ENCODE results near the gene TCL1B. TPM values are rescaled to one million over a fixed set of nuclear protein-coding genes. Genes with fewer than 3 reads are reported as not detected.
"Not testable (repeated sequence)": the region's sequence is repeated elsewhere in the genome, so short reads cannot be mapped to it uniquely, and the experiment has no call there.

The TCL1B gene
- total RNA-seq, 1 donor from 2014 or later = not detected

DNA sequence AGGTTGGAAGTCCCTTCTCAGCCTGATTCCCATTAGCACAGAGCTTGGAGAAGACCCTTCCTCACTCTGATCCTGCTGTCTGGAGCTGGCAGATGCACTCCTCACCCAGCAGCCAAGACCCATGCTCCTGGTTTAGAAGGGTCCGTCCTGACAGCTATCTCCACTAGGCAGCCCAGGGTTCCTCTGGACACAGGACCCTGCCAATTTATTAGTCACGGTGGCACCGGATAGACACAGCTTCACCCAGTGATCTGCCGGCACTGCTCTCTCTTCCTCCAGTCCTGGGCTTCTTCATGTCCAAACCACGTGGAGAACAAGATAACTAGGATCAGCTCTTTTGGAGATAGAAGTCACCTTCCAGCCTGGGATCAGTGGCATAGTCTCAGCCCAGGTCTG, 26.2 kb upstream of the TCL1B start:
- Mint-ChIP-seq H3K27me3 (ENCODE audit: low read depth) (no peaks in the 10 kb centered on the region), H3K4me1 (ENCODE audit: low read depth) (peaks cover 2% of the 10 kb centered on the region), H3K9me3 (no peaks in the 10 kb centered on the region), H3K4me3 (ENCODE audit: low read depth) (no peak overlapping the region), H3K27ac (no peak overlapping the region), H3K36me3 (ENCODE audit: low read depth) (no peaks in the 10 kb centered on the region)
- intact Hi-C loops (cut with micrococcal nuclease) = no loop called here
- no peak for DNase-seq (ENCODE audit: low spot score)

DNA sequence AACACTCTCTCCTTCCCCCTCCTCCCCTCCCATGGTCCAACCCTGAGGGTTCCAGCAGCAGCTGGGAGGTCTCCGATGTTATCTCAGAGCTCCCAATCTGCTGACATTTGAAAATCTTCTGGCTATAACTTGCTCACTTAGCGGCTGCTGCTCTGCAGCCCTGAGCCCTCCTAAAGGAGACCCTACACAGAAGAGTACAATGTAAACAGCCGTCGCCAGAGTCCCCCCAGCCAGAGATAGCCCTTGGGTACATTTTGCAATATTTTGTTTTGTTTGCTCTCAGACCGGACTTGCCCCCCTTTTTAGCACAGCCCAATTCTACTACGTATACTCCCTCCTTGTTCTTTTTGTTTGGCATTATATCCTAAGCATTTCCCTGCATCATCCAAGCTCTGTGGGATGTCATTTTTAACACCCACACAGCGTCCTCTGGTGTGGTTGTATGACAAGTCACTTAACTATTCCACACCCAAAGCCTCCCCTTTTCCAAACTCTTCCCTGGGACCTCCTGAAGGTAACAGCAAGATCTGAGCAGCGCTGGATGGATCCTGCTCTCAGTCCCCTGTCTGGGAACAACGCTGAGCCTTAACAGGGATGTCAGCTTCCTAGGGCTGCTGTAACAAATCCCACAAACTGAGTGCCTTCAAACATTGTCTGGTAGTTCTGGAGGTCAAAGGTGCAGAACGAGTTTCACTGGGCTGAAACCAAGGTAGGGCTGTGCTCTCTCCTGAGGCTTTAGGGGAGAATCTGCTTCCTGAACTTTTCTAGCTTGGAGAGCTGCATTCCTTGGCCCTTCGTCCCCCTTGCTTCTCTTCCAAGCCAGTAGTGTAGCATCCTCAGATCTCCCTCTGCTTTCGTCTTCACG, 25.3 kb upstream of the TCL1B start:
- peaks cover 2% of the 10 kb centered on the region for H3K4me1 Mint-ChIP-seq (ENCODE audit: low read depth)
- DNase-seq (ENCODE audit: low spot score) = no peak
- H3K4me3 Mint-ChIP-seq (ENCODE audit: low read depth) = no peak overlapping the region
- H3K27me3 Mint-ChIP-seq (ENCODE audit: low read depth) = no peaks in the 10 kb centered on the region
- H3K36me3 Mint-ChIP-seq (ENCODE audit: low read depth) = no peaks in the 10 kb centered on the region
- no peaks in the 10 kb centered on the region for H3K9me3 Mint-ChIP-seq
- intact Hi-C loops (cut with micrococcal nuclease) = no loop called here
- H3K27ac Mint-ChIP-seq = no peak overlapping the region

DNA sequence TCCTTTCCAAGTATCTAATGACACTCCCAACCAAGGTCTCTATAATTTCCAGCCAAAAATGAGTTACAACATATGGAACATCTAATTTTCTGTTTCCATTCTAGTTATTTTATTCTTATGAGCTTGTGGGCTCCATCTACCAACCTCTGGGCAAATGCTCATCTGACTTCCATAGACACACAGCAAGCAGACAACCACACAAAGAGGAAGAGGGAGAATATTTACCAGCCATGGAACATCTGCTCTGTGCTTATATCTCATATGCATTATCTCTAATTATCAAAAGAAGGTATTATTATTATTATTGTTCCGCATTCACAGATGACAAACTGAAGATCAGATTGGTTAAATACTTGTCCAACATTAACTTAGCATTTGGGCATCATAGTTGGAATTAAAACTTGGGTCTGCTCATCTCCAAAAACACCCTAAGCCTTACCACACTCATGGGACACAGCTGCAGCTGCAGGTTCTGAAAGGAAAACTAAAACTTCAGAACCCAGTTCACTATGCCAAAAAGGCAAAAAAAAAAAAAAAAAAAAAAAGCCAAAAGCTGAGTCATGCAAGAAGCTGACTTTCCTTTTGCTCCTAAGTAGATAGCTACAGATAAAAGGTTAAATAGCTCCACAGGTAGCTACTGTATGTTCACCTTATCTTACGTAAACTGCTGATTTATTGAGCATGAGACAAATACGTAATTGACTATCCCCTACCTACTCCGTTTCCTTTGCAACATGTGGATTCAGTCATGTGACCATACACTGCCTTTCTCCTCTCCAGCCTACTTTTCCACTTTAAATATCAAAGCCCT, 23.6 kb upstream of the TCL1B start:
- DNase-seq (ENCODE audit: low spot score) = no peak
- Mint-ChIP-seq H3K36me3 (ENCODE audit: low read depth) (no peaks in the 10 kb centered on the region), H3K4me3 (ENCODE audit: low read depth) (no peak overlapping the region), H3K27ac (no peak overlapping the region), H3K4me1 (ENCODE audit: low read depth) (peaks cover 2% of the 10 kb centered on the region), H3K27me3 (ENCODE audit: low read depth) (no peaks in the 10 kb centered on the region), H3K9me3 (no peaks in the 10 kb centered on the region)
- intact Hi-C loops (cut with micrococcal nuclease) = no loop called here

DNA sequence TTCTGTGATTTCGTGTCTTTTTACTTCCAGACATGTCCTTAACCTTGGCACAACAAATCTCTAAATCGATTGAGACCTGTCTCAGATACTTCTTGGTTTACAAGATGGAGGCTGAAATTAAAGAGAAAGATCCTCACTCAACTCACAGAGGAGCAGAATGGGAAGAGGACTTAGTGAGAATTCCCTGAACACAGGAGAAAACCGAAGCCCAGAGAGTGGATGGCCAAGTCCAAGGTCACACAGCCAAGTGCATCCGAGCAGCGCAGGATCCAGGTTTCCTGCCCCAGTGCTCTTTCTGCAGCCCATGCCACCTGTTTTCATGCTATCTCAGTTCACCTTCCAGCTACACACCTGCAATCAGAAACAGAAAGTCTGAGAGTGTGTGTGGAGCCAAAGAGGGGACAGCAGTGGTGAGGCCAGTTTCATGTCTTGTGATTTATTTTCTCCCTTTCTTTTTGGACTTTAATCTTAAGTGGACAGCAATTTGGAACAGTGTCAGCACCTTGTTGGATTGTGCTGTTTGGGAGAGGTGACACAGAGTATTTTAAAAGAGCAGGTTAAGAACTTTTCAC, 22.9 kb upstream of the TCL1B start:
- peaks cover 2% of the 10 kb centered on the region for H3K4me1 Mint-ChIP-seq (ENCODE audit: low read depth)
- DNase-seq (ENCODE audit: low spot score) = no peak
- no peak overlapping the region for H3K27ac Mint-ChIP-seq
- no peaks in the 10 kb centered on the region for H3K27me3 Mint-ChIP-seq (ENCODE audit: low read depth)
- H3K36me3 Mint-ChIP-seq (ENCODE audit: low read depth) = no peaks in the 10 kb centered on the region
- H3K9me3 Mint-ChIP-seq = no peaks in the 10 kb centered on the region
- intact Hi-C loops (cut with micrococcal nuclease) = no loop called here
- no peak overlapping the region for H3K4me3 Mint-ChIP-seq (ENCODE audit: low read depth)

- Mint-ChIP-seq H3K4me3 (ENCODE audit: low read depth) (no peak overlapping the region), H3K27me3 (ENCODE audit: low read depth) (no peaks in the 10 kb centered on the region), H3K4me1 (ENCODE audit: low read depth) (peaks cover 2% of the 10 kb centered on the region), H3K27ac (no peak overlapping the region), H3K9me3 (no peaks in the 10 kb centered on the region), H3K36me3 (ENCODE audit: low read depth) (no peaks in the 10 kb centered on the region)
- no peak for DNase-seq (ENCODE audit: low spot score)
- intact Hi-C loops (cut with micrococcal nuclease) = no loop called here
These were observed 22.2 kb upstream of the TCL1B start for GRCh38 chr14:95664066-95664465.

GRCh38 chr14:95664546-95664945, 21.7 kb upstream of the TCL1B start:
- H3K4me3 Mint-ChIP-seq (ENCODE audit: low read depth) = no peak overlapping the region
- DNase-seq (ENCODE audit: low spot score) = no peak
- H3K36me3 Mint-ChIP-seq (ENCODE audit: low read depth) = no peaks in the 10 kb centered on the region
- no peaks in the 10 kb centered on the region for H3K9me3 Mint-ChIP-seq
- intact Hi-C loops (cut with micrococcal nuclease) = no loop called here
- H3K27ac Mint-ChIP-seq = no peak overlapping the region
- no peaks in the 10 kb centered on the region for H3K27me3 Mint-ChIP-seq (ENCODE audit: low read depth)
- peaks cover 2% of the 10 kb centered on the region for H3K4me1 Mint-ChIP-seq (ENCODE audit: low read depth)

DNA sequence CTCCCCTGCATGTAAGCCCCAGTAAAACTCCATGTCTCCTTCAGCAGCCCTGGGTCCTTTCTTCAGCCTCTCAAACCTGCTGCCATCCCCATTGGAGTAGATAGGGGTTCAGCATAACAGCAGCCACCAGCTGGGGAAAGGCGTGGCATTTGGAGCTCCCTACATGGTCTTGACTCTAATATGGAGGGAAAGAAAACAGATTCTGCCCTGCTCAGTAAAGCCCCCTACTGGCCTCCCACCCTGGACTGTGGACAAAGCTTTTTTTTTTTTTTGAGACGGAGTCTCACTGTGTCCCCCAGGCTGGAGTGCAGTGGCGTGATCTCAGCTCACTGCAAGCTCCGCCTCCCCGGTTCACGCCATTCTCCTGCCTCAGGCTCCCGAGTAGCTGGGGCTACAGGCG, 20.7 kb upstream of the TCL1B start:
- intact Hi-C loops (cut with micrococcal nuclease); H3K36me3 Mint-ChIP-seq (ENCODE audit: low read depth); H3K9me3 Mint-ChIP-seq; H3K27me3 Mint-ChIP-seq (ENCODE audit: low read depth); H3K27ac Mint-ChIP-seq; H3K4me1 Mint-ChIP-seq (ENCODE audit: low read depth); H3K4me3 Mint-ChIP-seq (ENCODE audit: low read depth); DNase-seq (ENCODE audit: low spot score): not testable (repeated sequence)

GRCh38 chr14:95666450-95666849, 19.8 kb upstream of the TCL1B start:
- Mint-ChIP-seq H3K4me1 (ENCODE audit: low read depth) (peaks cover 2% of the 10 kb centered on the region), H3K27me3 (ENCODE audit: low read depth) (peaks cover 2% of the 10 kb centered on the region), H3K27ac (no peak overlapping the region), H3K9me3 (no peaks in the 10 kb centered on the region), H3K36me3 (ENCODE audit: low read depth) (no peaks in the 10 kb centered on the region), H3K4me3 (ENCODE audit: low read depth) (no peak overlapping the region)
- DNase-seq (ENCODE audit: low spot score) = no peak
- intact Hi-C loops (cut with micrococcal nuclease) = no loop called here

GRCh38 chr14:95667249-95667693, 19.0 kb upstream of the TCL1B start:
- no peaks in the 10 kb centered on the region for H3K36me3 Mint-ChIP-seq (ENCODE audit: low read depth)
- H3K4me3 Mint-ChIP-seq (ENCODE audit: low read depth) = no peak overlapping the region
- DNase-seq (ENCODE audit: low spot score) = no peak
- no peak overlapping the region for H3K27ac Mint-ChIP-seq
- no peaks in the 10 kb centered on the region for H3K9me3 Mint-ChIP-seq
- H3K27me3 Mint-ChIP-seq (ENCODE audit: low read depth) = peaks cover 2% of the 10 kb centered on the region
- intact Hi-C loops (cut with micrococcal nuclease) = no loop called here
- peaks cover 2% of the 10 kb centered on the region for H3K4me1 Mint-ChIP-seq (ENCODE audit: low read depth)

- Mint-ChIP-seq H3K4me1 (ENCODE audit: low read depth) (no peaks in the 10 kb centered on the region), H3K4me3 (ENCODE audit: low read depth) (no peak overlapping the region), H3K9me3 (no peaks in the 10 kb centered on the region), H3K27ac (no peak overlapping the region), H3K36me3 (ENCODE audit: low read depth) (no peaks in the 10 kb centered on the region), H3K27me3 (ENCODE audit: low read depth) (peaks cover 2% of the 10 kb centered on the region)
- intact Hi-C loops (cut with micrococcal nuclease) = no loop called here
- no peak for DNase-seq (ENCODE audit: low spot score)
These were observed 17.9 kb upstream of the TCL1B start for GRCh38 chr14:95668235-95668772.

DNA sequence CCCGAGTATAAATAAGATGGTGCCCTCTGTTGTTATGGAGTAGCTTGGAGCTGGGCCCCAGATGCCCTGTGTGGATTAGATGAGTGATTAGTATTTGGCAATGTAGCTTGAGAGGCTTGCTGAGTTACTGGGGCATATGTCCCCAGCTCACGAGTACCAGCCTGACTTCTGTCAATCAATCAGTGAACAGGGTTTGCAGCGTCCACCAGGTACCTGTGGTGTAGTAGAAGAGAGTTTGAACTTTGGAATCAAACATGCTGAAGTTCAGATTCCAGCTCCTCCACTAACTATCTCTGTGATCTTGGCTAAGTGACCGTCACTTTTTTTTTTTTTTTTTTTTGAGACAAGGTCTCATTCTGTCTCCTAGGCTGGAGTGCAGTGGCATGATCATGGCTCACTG, 11.6 kb upstream of the TCL1B start:
- no peak for DNase-seq (ENCODE audit: low spot score)
- Mint-ChIP-seq H3K4me3 (ENCODE audit: low read depth) (no peak overlapping the region), H3K4me1 (ENCODE audit: low read depth) (no peaks in the 10 kb centered on the region), H3K27ac (no peak overlapping the region), H3K36me3 (ENCODE audit: low read depth) (no peaks in the 10 kb centered on the region), H3K9me3 (no peaks in the 10 kb centered on the region), H3K27me3 (ENCODE audit: low read depth) (peaks cover 5% of the 10 kb centered on the region)
- intact Hi-C loops (cut with micrococcal nuclease) = no loop called here

DNA sequence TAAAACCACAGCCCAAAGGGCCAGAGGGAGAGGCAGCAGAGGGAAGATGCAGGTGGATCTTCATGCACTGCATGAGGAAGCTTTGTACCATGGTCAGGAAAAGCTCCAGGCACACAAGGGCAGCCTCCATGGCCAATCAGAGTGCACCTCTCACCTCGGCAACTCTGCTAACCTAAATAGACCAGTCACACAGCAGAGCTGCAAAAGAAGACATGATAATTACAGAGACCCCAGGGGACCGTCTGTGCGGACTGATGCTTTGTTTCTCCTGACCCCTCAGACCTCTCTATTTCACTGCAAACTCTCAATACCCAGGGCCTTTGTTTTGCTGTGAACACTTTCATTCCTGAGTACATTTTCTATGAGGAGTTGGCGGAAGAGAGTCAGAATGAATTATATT, 10.7 kb upstream of the TCL1B start:
- Mint-ChIP-seq H3K27ac (no peak overlapping the region), H3K4me3 (ENCODE audit: low read depth) (no peak overlapping the region), H3K4me1 (ENCODE audit: low read depth) (no peaks in the 10 kb centered on the region), H3K27me3 (ENCODE audit: low read depth) (peaks cover 3% of the 10 kb centered on the region), H3K36me3 (ENCODE audit: low read depth) (no peaks in the 10 kb centered on the region), H3K9me3 (no peaks in the 10 kb centered on the region)
- intact Hi-C loops (cut with micrococcal nuclease) = no loop called here
- DNase-seq (ENCODE audit: low spot score) = no peak

Measured in activated T-helper 2 cell treated with anti-CD3 and anti-CD28 coated beads, Interferon-gamma antibody, Interleukin-2, Interleukin-4, amounts not matched to agents 10 μg/mL and 5 μg/mL and 100 μg/mL, durations not matched to agents 14 hours and 24 hours and 36 hours (primary cell).